OCI-LY7 (cell line): Measurements from ENCODE around the gene PRIMPOL.

ENCODE experiments used
- CTCF ChIP-seq: fragments of 200-600 bp; sonication (generic); conservative IDR thresholded peaks from 2 replicates; pipeline ENCODE4 v1.5.1; 2014; ENCODE audit warnings: mild to moderate bottlenecking, antibody characterized with exemption, low read length, moderate library complexity, mixed read lengths
- EZH2phosphoT487 ChIP-seq: fragments of 200-600 bp; sonication (generic); IDR thresholded peaks from 2 replicates; pipeline ENCODE4 v1.6.1; 2018; ENCODE audit warnings: low read depth, borderline replicate concordance, mild to moderate bottlenecking, mixed run types, antibody characterized with exemption, low read length, moderate library complexity, mixed read lengths

DNA sequence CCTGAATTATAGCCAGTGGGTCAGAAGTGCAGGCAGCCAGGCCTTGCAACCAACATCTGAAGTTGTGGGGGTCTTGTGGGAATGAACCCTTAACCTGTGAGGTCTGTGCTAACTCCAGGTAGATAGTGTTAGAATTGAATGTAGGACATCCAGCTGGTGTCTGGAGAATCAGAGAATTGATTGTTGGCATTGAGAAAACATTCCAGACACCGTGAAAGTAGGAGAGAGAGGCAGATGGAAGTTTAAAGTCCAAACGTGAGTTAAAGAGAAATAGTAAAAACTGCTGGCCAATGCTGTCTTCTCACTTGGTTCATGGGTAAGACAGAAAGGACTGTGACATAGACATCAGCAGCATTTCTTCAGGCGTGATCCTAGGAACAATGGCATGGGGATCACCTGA is 28.0 kb upstream of the PRIMPOL start:
- TF ChIP-seq CTCF (no peak), EZH2phosphoT487 (no peak)
